Neural cell (in vitro differentiated cells): ENCODE results near the gene TMUB1. TPM values are rescaled to one million over a fixed set of nuclear protein-coding genes. Genes with fewer than 3 reads are reported as not detected.

Source experiments
- H2AFZ ChIP-seq: fragments of 200-600, 300-800 bp; sonication (generic), shearing (Covaris generic); 2 replicates; pipeline ENCODE4 v1.6.0; 2014; ENCODE audit warnings: low read depth, mild to moderate bottlenecking, antibody characterized with exemption, low read length, moderate library complexity
- H3F3A ChIP-seq: fragments of 200-600 bp; shearing (Covaris generic); 2 replicates; pipeline ENCODE4 v1.6.1; 2016; ENCODE audit warnings: mild to moderate bottlenecking, moderate library complexity, mixed read lengths, antibody characterized with exemption, low read length; ENCODE audit not compliant: insufficient read depth, poor library complexity, severe bottlenecking
- H3K27ac ChIP-seq: fragments of 200-600, 300-800 bp; sonication (generic), shearing (Covaris generic); 2 replicates; pipeline ENCODE4 v1.5.1; 2014; ENCODE audit warnings: mild to moderate bottlenecking, low read length, moderate library complexity
- H3K27me3 ChIP-seq: fragments of 300-800, 200-600 bp; sonication (generic), shearing (Covaris generic); 2 replicates; pipeline ENCODE4 v1.6.0; 2014; ENCODE audit warnings: mild to moderate bottlenecking, low read depth, low read length, moderate library complexity; ENCODE audit not compliant: insufficient read depth
- H3K36me3 ChIP-seq: fragments of 300-800, 200-600 bp; sonication (generic), shearing (Covaris generic); 2 replicates; pipeline ENCODE4 v1.5.1; 2014; ENCODE audit warnings: mild to moderate bottlenecking, antibody characterized with exemption, low read length, moderate library complexity; ENCODE audit not compliant: insufficient read depth
- H3K4me2 ChIP-seq: fragments of 300-800, 200-600 bp; sonication (generic), shearing (Covaris generic); 2 replicates; pipeline ENCODE4 v1.6.0; 2014; ENCODE audit warnings: mild to moderate bottlenecking, low read length
- H3K4me3 ChIP-seq: fragments of 300-800, 200-600 bp; sonication (generic), shearing (Covaris generic); 2 replicates; pipeline ENCODE4 v1.5.1; 2014; ENCODE audit warnings: mild to moderate bottlenecking, low read length, moderate library complexity
- H3K79me2 ChIP-seq: fragments of 200-600 bp; shearing (Covaris generic); replicated peaks from 2 replicates; pipeline ENCODE4 v1.6.0; 2014; ENCODE audit warnings: mild to moderate bottlenecking, low read length, moderate library complexity; ENCODE audit not compliant: insufficient read depth
- H3K9ac ChIP-seq: fragments of 300-800, 200-600 bp; sonication (generic), shearing (Covaris generic); 2 replicates; pipeline ENCODE4 v1.6.1; 2016; ENCODE audit warnings: mild to moderate bottlenecking, low read length, mixed read lengths
- H3K9me2 ChIP-seq: fragments of 200-600 bp; shearing (Covaris generic); 2 replicates; pipeline ENCODE4 v1.6.1; 2016; ENCODE audit warnings: mild to moderate bottlenecking, low read length, mixed read lengths; ENCODE audit not compliant: insufficient read depth
- H3K9me3 ChIP-seq: fragments of 200-600, 300-800 bp; sonication (generic), shearing (Covaris generic); 2 replicates; pipeline ENCODE4 v1.6.1; 2016; ENCODE audit warnings: mild to moderate bottlenecking, mixed run types, low read length, moderate library complexity, mixed read lengths
- H4K20me1 ChIP-seq: fragments of 200-600 bp; shearing (Covaris generic); 2 replicates; pipeline ENCODE4 v1.6.1; 2016; ENCODE audit warnings: mild to moderate bottlenecking, mixed run types; ENCODE audit not compliant: insufficient read depth
- CTCF ChIP-seq: fragments of 450-650 bp; IDR thresholded peaks from 2 replicates; pipeline ENCODE4 v1.5.1; 2014; ENCODE audit warnings: antibody characterized with exemption, mild to moderate bottlenecking, moderate library complexity; ENCODE audit not compliant: poor library complexity, severe bottlenecking
- EP300 ChIP-seq: fragments of 450-650 bp; conservative IDR thresholded peaks from 2 replicates; pipeline ENCODE4 v1.6.1; 2014; ENCODE audit warnings: antibody characterized with exemption, mild to moderate bottlenecking, moderate library complexity; ENCODE audit not compliant: poor library complexity, severe bottlenecking
- MXI1 ChIP-seq: fragments of 450-650 bp; conservative IDR thresholded peaks from 2 replicates; pipeline ENCODE4 v1.6.1; 2014; ENCODE audit warnings: antibody characterized with exemption, mild to moderate bottlenecking; ENCODE audit not compliant: poor library complexity, severe bottlenecking
- RAD21 ChIP-seq: fragments of 450-650 bp; conservative IDR thresholded peaks from 2 replicates; pipeline ENCODE4 v1.6.1; 2014; ENCODE audit warnings: antibody characterized with exemption, mild to moderate bottlenecking, moderate library complexity
- SMC3 ChIP-seq: fragments of 450-650 bp; conservative IDR thresholded peaks from 2 replicates; pipeline ENCODE4 v1.6.1; 2014; ENCODE audit warnings: antibody characterized with exemption, mild to moderate bottlenecking, moderate library complexity; ENCODE audit not compliant: poor library complexity
- polyA plus RNA-seq: library from polyadenylated mRNA; depleted of rRNA; stranded (reverse); fragments of >200 nt; gene quantifications from 2 replicates; pipeline ENCODE4 v1.2.3, GENCODE V29; 2014

Gene TMUB1
- polyA plus RNA-seq, 1 donor from 2014 or later = 35.2 TPM

DNA sequence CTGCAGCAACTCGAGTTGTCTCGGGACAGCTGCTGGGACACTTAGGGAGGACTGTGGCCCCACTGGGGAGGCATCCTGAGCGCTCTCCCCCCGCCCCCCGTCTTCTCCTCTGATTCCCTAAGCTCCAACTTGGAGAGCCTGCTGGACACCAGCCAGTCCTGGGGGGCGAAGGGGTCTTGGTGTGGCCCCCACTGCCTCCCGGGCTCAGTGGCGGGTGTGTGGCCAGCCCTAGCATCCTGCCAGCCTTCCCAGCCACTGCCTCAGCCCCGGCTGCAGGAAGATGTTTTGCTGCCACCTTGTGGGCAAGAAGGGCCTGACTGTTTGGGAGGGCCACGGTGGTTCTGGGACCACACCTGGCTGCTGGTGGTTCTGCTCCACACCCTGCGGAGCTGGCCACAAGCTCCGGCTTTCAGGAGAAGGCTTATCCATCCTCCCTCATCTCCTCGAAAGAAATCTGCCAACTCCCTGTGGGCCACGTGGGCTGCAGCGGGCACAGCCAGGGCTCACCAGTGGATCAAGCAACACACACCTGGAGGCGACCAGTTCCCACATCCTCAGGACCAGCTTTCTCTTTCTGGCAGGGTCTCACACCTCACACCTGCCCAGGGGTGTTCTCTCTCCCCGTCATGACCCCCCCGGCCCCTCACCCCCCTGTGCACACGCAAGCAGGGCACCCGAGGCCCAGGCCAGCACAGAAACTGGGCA is 27.8 kb upstream of the TMUB1 start:
- Histone ChIP-seq H3F3A (no peaks in the 10 kb centered on the region), H3K9me3 (no peaks in the 10 kb centered on the region), H2AFZ (no peak overlapping the region), H3K9ac (no peak overlapping the region), H3K27me3 (peaks cover 18% of the 10 kb centered on the region), H3K9me2 (no peaks in the 10 kb centered on the region), H3K27ac (no peak overlapping the region), H4K20me1 (peaks cover 40% of the 10 kb centered on the region), H3K36me3 (no peaks in the 10 kb centered on the region), H3K4me3 (no peak overlapping the region), H3K4me2 (no peak overlapping the region), H3K79me2 (peaks cover 18% of the 10 kb centered on the region)
- TF ChIP-seq SMC3 (peak; percentile 90), EP300 (no peak), MXI1 (peak; percentile 36), RAD21 (peak; percentile 89), CTCF (peak; percentile 95)

- Histone ChIP-seq H3K27me3 (peaks cover 11% of the 10 kb centered on the region), H3K36me3 (no peaks in the 10 kb centered on the region), H3F3A (no peaks in the 10 kb centered on the region), H3K27ac (no peak overlapping the region), H3K4me3 (no peak overlapping the region), H3K4me2 (no peak overlapping the region), H3K9me3 (no peaks in the 10 kb centered on the region), H4K20me1 (peaks cover 34% of the 10 kb centered on the region), H3K9ac (no peak overlapping the region), H2AFZ (no peak overlapping the region), H3K79me2 (peaks cover 18% of the 10 kb centered on the region), H3K9me2 (no peaks in the 10 kb centered on the region)
- TF ChIP-seq CTCF = no peak
Observed at GRCh38 chr7:151110236-151110940, 27.1 kb upstream of the TMUB1 start.
